Superior temporal gyrus (tissue), 1 donor: ENCODE results near the gene AP3B1.

Source experiments
- DNase-seq: peaks from one replicate; pipeline ENCODE4 v3.0.0-alpha.2; 2016; ENCODE audit errors: extremely low spot score

AP3B1 gene

DNA sequence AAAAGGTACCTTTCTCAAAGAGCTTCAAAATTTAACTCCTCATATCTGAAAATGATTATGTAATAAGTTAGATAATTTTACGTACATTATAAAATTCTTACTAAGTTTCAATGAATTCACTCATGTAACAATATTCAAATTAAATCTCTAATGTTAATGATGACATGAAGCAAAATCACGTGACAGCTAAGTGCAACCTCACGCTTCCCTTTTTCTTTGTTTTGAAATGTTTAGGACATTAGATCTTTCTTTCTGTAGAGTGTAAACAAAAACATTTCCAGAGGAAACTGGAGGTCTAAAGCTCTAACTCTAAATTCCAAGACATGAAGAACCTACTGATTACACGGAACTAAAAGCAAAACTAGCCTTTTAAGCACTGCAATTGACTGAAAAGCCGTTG, 291.0 kb downstream of the AP3B1 start:
- DNase-seq: peak; percentile 39

DNA sequence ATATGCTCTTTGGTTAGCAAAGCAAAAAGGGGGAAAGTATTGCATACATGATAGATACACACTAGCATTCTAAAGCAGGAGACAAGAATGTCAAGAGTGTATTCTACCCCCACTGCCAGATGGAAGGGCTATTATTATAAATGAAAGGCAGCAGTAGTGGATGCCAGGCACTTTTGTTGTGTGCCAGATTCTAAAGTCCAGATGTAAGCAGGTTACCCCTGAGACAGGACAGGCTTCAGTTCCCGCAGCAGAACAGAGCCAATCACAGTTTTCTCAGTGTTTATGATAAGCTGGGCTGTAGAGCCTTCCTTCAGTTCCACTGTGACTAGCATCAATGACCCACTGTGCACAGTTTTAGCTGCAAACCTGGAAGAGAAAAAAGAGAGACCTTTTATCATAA, 291.8 kb downstream of the AP3B1 start:
- DNase-seq: peak; percentile 64

DNA sequence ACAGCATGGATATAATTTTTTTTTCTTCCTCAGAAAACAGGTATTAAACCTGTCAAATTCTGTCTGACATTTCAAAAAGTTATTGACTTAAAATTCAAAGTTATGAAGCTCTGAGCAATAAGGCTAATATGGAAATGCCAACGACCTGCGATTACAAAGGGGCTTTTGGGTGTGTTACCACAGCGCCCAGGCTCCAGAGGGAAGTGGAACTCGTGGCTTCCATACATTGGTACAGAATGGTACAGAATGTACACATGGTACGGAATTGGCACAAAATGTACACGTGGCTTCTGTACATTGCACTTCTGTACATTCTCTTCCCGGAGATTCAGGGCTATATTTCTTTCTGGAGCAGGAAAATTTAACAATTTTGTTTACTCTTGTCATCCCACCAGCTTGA, 293.3 kb downstream of the AP3B1 start:
- DNase-seq: no peak

DNA sequence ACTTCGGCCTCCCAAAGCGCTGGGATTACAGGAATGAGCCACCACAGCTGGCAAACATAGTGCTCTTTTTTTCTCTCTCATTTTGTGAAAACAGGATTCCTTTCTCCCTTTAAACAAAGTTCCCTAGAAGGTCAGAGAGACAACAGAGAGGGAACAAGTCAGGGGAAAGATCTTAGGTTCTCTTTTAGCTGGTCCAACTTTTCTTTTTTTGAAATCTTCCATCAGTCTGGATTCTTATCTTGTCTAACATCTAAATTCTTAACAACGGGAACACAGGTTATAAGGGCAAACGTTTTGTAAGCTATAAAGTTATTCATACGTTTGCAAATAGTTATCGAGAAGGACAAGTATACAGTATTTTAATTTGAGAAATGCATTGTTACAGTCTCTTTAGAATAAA, 294.3 kb downstream of the AP3B1 start:
- DNase-seq: no peak

DNA sequence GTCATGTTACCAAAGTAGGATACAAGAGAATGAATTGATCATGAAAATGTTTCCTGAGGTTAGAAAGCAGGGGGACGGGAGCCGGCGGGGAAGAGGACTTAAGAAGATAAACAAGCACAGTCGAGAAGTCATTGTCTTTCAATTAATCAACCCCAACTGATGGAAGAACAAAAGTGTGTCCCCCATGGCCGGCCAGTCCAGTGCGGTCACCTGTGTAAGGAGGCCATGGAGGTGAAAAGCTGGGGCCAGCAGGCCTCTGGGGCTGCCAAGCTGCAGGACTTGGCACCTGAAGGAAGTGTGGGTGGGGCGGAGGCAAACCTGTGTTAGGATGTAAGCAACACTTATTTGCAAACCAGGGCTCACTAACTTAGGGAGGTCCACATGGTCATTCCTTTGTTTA, 295.1 kb downstream of the AP3B1 start:
- no peak for DNase-seq

DNA sequence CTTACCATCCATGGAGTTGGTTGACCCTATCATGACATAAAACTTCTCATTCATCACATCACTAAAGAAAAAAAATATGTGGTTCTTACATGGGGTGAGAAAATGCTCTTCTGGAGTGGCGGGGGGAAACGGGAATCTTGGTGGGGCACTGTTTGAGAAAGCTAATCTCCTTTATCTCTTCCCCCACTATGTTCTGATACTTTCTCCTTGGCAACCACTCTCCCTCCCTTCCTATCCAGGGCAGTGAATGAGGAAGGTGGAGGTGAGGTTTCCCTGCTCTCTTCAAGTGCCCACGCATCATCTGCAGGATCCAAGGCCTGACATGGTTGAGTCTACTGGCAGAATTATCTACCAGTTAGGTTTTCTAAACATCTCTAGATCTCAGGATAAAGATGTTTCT, 297.6 kb downstream of the AP3B1 start:
- DNase-seq: no peak

DNA sequence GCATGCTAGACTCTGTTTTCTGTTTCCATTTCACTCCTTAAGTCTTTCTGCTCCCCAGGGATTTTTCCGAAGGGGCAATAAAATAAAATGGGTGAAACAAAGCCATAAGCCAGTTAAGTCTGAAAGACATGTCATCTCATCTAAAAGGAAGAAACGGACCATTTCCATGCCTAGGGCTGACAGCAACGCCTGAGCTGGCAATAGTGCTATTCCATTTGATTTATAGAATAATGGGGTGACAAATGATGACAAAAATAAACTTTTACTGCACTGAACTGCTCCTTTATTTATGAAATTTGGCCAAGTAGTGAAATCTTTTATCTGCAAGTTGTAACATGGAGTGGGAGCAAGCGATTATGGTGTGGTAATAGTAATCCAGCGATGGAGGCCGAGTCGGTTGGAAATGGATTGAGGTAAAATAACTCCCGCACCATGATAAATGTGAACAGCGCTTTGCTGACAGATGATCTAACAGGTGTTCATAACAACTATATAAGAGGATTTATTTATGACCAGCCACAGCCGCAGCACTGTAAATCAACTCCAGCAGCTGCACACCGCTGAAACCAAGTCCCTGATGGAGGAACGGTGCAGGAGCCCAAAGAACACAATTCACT, 298.6 kb downstream of the AP3B1 start:
- DNase-seq: no peak

DNA sequence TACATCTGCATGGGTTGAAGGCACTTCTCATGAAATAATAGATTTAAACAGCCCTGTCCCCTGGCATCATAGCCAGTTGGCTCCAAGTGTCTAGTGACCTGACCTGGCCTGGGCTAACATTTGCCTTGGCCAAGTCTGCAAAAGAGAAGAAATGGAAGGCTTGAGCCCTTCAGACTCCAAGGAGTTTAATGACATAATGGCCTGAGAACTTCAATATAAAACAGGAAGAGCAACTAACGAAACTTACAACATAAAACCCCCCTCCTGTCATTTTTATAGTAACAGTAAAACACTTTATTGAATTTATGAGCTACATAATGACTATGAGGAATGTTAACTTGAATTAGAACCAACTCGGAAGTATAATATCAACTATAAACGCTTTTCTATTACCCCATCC, 299.6 kb downstream of the AP3B1 start:
- no peak for DNase-seq

DNA sequence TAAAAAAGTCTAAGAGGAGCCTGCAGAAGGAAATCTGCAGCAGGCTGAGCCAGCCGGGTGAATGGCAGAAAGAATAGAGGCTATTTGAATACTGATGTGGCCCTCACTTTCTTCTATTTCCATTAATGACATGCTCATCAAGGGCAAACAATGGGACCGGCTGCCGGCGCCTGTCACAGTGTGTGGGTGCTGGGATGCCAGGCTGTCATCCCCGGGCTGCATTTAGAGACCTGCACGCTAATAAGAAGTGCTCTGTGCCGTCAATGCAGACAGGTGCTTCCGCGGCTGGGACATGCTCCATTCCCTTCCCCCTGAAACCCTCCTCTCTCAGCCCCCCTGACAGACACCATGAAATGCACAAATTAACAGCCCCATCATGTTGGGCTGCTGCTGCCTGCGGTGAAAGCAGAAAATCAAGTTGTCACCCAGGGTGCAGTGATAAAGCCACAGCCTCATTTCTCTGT, 300.6 kb downstream of the AP3B1 start:
- peak; percentile 91 for DNase-seq

DNA sequence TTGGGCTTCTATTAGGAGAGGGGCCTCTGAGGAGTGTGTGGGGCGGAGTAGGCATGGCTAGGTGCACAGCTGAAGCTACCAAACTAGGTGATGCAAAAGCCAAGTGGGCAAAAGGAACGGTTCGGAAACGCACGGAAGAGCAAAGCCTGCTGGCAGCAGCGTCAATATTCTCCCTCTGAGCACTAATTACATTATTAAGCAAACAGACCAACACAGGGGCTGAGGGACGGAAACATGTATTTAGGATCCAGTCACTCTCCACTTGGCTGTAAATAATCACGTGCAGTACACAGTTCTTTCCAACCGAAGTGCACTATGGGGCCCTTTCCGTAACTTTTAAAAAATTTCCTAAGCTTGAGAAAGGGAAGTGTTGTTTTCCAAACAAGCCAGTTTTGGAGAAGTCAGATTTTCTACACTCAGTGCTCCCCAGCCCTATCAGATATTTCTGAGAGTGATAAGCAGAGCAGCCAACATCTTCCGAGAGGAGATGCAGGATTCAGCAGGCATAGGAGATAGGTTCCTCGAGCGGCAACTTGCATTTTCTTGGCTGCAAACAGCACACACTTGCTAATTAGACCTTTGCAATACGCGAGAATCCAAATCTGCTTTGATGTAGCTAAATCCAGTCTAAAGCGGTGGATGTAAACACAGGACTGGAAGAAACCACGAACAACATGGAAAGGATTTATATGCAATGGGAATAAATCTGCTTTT, 301.2 kb downstream of the AP3B1 start:
- no peak for DNase-seq

DNA sequence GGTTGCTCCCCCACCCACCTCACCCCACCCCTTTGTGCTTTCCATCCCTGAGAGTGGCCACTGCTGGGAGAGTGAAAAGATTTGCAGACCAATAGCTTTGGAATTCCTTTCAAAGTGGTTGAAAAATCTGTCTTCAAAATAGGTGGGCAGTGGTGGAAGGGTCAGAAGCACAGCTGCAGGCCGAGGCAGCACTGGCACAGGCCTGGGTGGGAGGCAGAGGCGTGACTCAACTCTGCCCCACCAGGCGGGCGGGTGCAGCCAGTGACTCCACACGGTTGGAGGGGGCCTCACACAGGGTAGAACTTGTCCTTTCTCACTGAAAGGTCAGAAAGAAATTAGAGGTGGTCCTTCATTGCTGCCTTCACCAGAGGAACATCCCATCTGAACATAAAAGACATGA, 303.4 kb downstream of the AP3B1 start:
- DNase-seq: peak; percentile 47

DNA sequence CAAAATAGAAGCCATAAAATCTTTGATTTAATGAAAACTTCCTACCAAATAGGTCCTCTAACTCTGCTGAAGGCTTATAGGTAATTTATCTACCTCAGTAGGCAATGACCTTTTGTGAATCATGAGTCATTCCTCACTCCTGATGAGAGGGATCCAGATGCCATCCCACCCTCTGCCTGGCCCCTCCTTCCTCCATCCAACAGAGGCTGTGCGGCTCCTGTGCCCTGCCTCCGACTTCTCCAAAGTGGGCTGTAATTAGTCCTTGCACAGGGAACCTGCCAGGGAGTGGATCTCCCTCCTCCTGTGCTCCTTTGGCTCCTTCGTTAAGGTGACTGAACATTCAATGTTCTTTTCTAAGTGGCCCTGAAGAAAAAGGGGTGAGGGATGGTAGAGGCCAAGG, 304.5 kb downstream of the AP3B1 start:
- DNase-seq: no peak

DNA sequence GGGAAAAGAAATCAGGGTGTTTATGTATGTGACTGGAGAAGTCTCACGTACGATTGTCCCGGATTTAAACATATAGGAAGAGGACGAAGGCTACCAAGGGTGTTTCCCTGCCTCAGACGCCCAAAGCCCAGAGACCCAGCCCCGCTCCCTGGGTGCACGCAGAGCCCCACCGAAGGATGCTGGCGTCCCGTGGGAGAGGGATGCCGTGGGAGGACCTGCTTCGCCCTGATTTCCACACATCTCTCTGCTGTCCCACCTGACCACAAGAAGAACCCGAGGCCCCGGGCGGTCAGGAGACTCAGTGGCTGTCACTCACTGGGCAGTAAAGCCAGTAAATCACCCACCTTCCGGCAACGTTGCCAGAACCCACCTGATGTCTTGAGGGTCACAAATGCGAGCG, 306.5 kb downstream of the AP3B1 start:
- DNase-seq: no peak

DNA sequence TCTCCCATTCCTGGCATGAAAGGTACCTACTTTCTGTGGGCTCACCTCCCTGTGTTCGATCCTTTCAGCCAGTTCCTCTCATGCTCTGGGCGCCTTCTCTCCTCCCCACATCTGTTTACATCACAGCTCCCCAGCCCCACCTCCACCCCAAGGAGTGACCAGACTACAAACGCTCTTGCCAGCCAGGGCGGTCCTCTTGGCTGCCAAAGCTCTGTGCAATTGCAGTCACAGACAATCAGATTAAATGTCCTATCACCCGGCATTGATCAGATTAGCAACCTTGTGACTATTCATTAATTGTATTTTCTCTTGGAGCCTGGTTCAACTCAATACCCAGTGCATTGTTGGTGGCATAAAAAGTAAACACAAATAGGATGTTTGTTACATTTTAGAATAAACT, 307.2 kb downstream of the AP3B1 start:
- DNase-seq: peak; percentile 77

DNA sequence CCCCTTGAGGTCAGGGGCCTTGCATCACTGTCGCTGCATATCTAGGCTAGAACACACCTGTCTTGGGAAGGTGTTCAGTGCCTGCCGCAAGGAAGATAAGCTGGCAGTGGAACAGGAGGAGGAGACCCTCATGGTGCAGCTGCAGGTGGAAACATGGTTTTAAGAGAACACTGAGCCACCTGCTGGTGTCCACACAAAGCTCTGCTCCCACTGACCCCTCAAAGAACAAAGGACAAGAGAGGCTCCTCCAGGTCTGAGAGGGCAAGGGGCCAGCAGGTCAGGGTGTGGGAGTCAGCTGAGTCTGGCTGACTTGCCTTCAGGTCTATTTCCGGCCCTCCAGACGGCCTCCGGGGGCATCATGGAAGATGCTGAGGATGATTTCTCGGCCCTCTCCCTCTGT, 308.2 kb downstream of the AP3B1 start:
- DNase-seq: no peak

DNA sequence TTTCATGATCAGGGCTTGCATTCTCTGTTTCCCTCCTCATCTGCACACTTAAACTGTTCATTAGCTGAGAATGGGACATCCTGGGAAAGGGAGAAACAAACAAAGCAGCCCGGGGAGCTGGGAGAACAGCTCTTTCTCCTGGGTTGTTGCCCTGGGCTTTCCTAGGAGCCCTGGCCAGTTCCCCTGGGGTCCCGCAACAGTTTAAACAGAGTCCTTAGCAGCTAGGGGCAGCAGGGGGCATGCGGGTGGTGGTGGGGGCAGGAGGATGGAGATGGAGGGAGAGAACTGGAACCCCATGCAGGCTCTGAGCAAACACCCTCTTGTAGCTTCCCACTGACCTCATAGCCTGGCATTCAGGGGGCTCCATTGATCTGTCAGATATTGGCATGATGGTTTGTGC, 309.3 kb downstream of the AP3B1 start:
- DNase-seq: no peak

DNA sequence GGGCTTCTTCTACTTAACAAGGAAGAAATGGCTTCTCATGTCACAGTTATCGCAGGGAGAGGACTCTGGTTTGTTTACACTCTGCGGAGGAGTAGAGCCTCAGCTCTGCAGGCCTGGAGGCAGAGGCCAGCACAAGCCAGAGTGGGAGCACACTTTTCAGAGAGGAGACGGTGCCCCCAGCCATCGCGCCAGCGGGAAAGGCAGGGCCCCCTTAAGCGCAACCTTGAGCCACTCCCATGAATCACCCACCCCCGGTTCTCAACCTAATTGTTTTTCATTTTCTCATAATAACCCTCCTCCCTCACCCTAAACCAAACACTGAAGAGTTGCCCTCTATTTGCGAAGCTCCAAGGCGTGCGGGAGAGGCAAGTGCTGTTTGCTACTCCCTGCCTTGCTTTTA, 309.9 kb downstream of the AP3B1 start:
- no peak for DNase-seq

DNA sequence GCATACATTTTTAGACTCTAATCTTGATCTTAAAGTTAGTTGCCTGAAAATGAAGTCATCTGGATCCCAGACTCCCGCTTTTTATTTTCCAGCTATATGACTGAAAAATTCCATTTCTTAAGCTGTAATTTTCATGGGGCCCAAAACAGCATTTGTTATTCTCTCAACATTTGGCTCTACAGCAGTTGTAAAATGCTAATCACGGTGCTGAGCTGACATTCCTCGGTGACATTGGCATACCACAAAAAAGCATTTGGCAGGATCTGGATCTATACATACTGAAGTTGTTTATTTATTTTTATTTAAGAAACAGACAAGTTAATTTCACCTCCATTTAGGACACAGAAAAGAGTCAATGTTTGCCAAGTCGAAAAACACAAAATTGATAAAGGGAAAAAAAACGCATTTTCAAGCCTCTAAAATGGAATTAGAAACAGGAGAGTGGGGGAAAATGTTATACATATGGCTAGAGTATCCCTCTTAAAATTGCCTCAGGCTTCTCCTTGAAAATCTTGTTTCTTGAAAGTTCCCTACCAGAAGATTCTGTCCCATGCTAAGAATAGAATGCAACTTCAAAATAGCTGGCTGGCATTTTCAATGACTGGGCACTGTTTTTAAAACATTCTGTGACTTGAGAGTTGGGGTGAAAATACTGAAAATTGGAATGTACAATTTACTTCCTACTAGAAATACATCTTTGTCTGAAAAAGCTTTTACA, 310.9 kb downstream of the AP3B1 start:
- peak; percentile 34 for DNase-seq

DNA sequence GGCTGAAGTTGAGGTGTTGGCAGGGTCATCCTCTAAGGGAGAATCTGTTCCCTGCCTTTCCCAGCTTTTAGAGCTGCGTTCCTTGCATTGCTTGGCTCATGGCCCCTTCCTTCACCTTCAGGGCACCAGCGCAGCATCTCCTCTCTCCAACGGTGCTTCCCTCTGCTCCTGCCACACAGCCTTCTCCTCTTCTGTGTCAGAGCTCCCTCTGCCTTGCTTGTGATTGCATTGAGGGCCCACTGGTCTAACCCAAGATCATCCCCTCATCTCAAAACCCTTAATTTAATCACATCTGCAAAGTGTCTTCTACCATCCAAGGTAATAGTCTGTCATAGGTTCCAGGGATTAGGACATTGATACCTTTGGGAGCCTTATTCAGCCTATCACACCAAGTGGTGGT, 312.7 kb downstream of the AP3B1 start:
- no peak for DNase-seq

DNA sequence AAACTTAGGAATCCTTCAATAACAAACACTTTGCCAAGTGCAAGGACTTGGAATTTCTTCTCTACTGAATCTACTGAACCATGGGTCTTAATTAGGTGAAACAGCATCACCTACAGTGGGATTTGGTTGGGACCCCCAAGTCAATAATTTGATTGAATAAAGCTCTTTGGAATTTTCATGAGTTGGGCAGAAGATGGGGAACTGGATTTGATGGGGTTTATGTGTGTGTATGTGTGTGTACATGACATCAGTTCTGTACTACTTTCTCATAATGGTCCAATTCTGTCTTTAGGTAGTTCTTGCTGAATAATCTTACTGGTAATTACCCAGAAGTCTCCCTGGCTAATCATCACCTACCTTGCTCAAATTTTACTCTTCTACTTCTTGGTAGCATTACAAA, 319.9 kb downstream of the AP3B1 start:
- DNase-seq: no peak

DNA sequence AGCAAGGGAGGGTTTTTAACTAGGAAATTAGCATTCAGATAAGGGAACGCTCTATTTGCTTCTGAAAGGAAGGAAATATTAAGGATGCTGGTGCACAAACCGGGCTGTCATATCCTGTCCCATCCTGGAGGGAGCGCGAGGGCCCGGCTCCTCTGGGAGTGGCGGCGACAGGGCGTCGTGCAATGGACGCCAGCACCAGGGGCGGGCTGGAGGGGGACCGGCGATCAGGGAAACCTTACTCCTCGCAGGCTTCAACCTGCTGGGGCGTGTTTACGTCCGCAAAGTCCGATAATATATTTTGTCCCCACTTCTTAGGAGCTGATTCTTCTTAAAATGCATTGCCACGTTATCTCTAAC, 321.3 kb downstream of the AP3B1 start:
- no peak for DNase-seq

DNA sequence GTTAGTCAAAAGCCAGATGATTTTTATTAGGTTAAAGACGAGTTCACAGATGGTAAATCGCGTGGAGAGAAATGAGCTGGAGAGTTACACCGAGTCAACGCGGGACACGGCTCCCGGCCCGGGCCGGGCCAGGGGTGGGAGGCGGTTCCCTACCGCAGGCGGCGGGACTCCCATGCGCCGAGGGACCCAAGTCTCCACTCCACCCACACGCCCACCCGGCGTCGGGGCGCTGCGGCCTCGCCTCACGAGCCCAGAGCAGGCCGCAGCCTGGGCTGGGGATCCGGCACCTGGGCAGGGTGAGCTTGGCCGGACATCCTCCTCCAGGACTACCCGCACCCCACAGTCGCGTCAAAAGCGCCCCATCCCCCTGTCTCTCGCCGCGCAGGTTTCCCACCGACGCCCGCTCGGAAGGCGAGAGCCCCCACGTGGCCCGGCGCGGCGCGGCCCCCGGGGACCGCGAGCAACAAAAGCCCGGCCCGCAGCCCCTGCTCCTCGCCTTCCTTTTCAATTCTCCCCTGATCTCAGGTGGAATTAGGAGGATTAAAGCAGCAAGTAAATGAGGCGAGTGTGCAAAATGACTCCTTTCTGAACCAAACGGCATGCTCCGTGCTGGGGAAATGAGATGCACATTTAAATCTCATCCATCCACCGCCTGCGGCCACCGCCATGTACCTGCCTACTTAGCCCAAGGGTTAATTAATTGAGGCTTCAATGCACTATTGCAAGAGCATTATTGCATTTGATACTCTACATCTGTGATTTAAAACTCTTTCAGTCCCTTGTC, 321.8 kb downstream of the AP3B1 start:
- DNase-seq: no peak
